DND-41 (cell line): Measurements from ENCODE around the gene UNCX.

ENCODE experiments used
- CTCF ChIP-seq: IDR thresholded peaks from 2 replicates; pipeline ENCODE4 v1.5.1; 2012; ENCODE audit warnings: borderline replicate concordance, low read length, moderate library complexity, mild to moderate bottlenecking; ENCODE audit not compliant: poor library complexity, severe bottlenecking; ENCODE audit errors: extremely low read depth
- EZH2 ChIP-seq: IDR thresholded peaks from 3 replicates; pipeline ENCODE4 v1.6.1; 2012; ENCODE audit warnings: borderline replicate concordance, low read depth, mild to moderate bottlenecking, moderate library complexity, low read length, inconsistent platforms; ENCODE audit not compliant: severe bottlenecking

- TF ChIP-seq CTCF (no peak), EZH2 (no peak)
These were observed 32.6 kb upstream of the UNCX start for GRCh38 chr7:1200045-1200444.
